Measurements from ENCODE around the gene LAMB1.
A peak's percentile ranks its signal among the peaks of the same experiment; 100 is the strongest.

Gene LAMB1

DNA sequence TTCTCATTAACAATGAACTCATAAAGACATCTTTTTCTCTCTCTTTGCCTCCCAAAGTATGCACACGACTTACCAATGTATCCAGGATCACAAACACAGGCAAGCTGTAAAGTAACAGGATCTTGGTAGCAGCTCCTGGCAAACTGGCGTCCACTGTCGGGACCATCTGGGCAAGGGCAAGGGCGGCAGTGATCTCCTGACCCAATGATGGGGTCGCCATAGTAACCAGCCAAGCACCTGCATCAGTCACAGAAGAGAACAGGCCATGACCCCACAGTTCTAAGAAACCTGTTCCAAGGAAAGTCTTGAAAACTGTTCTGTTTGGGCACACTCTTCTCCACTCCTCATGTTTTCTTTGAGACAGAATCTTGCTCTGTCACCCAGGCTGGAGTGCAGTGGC is 47.6 kb downstream of the LAMB1 start:
- Histone ChIP-seq H2AK5ac (ENCODE audit: low read length, severe bottlenecking) (no peak overlapping the region), H3K36me3 (ENCODE audit: control insufficient read depth in 1 of 2, insufficient read depth in 2 of 2, low read depth in 1 of 2, low read length in 2 of 2) (peaks cover 58 to 86% of the 10 kb centered on the region in 2 experiments), H3K27me3 (ENCODE audit: control insufficient read depth in 1 of 2, insufficient read depth in 1 of 2, low read length in 2 of 2) (no peaks in the 10 kb centered on the region), H2BK12ac (ENCODE audit: low read length in 2 of 2) (no peak overlapping the region), H3K79me1 (replicated peaks; ENCODE audit: low read length, poor library complexity, severe bottlenecking) (peaks cover 4% of the 10 kb centered on the region), H3K9me3 (ENCODE audit: control insufficient read depth, low read length) (no peaks in the 10 kb centered on the region), H2BK120ac (ENCODE audit: low read depth, low read length) (no peak overlapping the region), H2AFZ (ENCODE audit: low read depth, low read length) (no peak overlapping the region), H2BK15ac (ENCODE audit: low read depth, poor library complexity, severe bottlenecking) (no peak overlapping the region), H3K14ac (ENCODE audit: low read length in 2 of 2) (no peak overlapping the region), H3K23ac (ENCODE audit: low read length in 2 of 2) (no peak overlapping the region), H3K27ac (ENCODE audit: low read length, poor library complexity, severe bottlenecking) (peak overlapping the region; percentile 34), H3K4me3 (ENCODE audit: insufficient read depth in 1 of 2, low read depth in 1 of 2, low read length in 2 of 2) (no peak overlapping the region), H4K8ac (ENCODE audit: low read length) (peak overlapping the region; percentile 69), H3K18ac (ENCODE audit: low read depth in 1 of 2, low read length in 2 of 2) (no peak overlapping the region), H3K4me2 (ENCODE audit: low read length, poor library complexity, severe bottlenecking) (no peak overlapping the region), H3K9ac (ENCODE audit: low read length) (no peak overlapping the region), H2BK5ac (ENCODE audit: low read depth, low read length, poor library complexity, severe bottlenecking) (no peak overlapping the region), H3K4ac (ENCODE audit: low read depth in 1 of 2, low read length in 2 of 2) (no peak overlapping the region), H4K91ac (ENCODE audit: low read length) (no peak overlapping the region), H3K4me1 (ENCODE audit: control insufficient read depth, insufficient read depth, low read depth, low read length) (peaks cover 26% of the 10 kb centered on the region)
- no peak for DNase-seq
- WGBS, result 98% methylated on average over 5 of the region's 5 CpGs

DNA sequence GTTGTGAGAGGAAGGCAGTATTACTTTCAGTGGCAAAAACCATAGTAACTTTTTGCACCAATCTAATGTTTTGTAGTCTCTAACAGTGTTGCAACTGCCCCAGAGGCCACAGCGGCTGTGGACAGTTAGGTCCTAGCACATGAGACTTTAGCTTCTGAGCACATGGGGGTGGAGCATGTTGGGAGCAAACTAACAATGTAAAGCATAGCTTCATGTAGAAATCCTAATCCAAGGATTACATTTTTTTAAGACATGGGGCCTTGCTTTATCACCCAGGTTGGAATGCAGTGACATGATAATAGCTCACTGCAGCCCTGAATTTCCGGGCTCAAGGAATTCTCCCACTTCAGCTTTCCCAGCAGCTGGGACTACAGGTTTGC is 49.0 kb downstream of the LAMB1 start:
- Histone ChIP-seq H3K4ac (ENCODE audit: low read depth in 1 of 2, low read length in 2 of 2) (no peak overlapping the region), H3K4me3 (ENCODE audit: insufficient read depth in 1 of 2, low read depth in 1 of 2, low read length in 2 of 2) (no peak overlapping the region), H3K4me1 (ENCODE audit: control insufficient read depth, insufficient read depth, low read depth, low read length) (peaks cover 19% of the 10 kb centered on the region), H3K79me1 (replicated peaks; ENCODE audit: low read length, poor library complexity, severe bottlenecking) (peaks cover 4% of the 10 kb centered on the region), H3K18ac (ENCODE audit: low read depth in 1 of 2, low read length in 2 of 2) (no peak overlapping the region), H2BK12ac (ENCODE audit: low read length in 2 of 2) (no peak overlapping the region), H3K4me2 (ENCODE audit: low read length, poor library complexity, severe bottlenecking) (no peak overlapping the region), H4K8ac (ENCODE audit: low read length) (no peak overlapping the region), H3K27me3 (ENCODE audit: control insufficient read depth in 1 of 2, insufficient read depth in 1 of 2, low read length in 2 of 2) (no peaks in the 10 kb centered on the region), H3K27ac (ENCODE audit: low read length, poor library complexity, severe bottlenecking) (peak overlapping the region; percentile 46), H3K23ac (ENCODE audit: low read length in 2 of 2) (no peak overlapping the region), H3K36me3 (ENCODE audit: control insufficient read depth in 1 of 2, insufficient read depth in 2 of 2, low read depth in 1 of 2, low read length in 2 of 2) (peaks cover 46 to 74% of the 10 kb centered on the region in 2 experiments), H2AFZ (ENCODE audit: low read depth, low read length) (no peak overlapping the region), H3K14ac (ENCODE audit: low read length in 2 of 2) (no peak overlapping the region), H2BK5ac (ENCODE audit: low read depth, low read length, poor library complexity, severe bottlenecking) (no peak overlapping the region), H2AK5ac (ENCODE audit: low read length, severe bottlenecking) (no peak overlapping the region), H2BK15ac (ENCODE audit: low read depth, poor library complexity, severe bottlenecking) (no peak overlapping the region), H3K9me3 (ENCODE audit: control insufficient read depth, low read length) (no peaks in the 10 kb centered on the region), H4K91ac (ENCODE audit: low read length) (no peak overlapping the region), H3K9ac (ENCODE audit: low read length) (no peak overlapping the region), H2BK120ac (ENCODE audit: low read depth, low read length) (no peak overlapping the region)
- 58% methylated on average over 2 of the region's 2 CpGs for WGBS
- DNase-seq, result peak; percentile 75

DNA sequence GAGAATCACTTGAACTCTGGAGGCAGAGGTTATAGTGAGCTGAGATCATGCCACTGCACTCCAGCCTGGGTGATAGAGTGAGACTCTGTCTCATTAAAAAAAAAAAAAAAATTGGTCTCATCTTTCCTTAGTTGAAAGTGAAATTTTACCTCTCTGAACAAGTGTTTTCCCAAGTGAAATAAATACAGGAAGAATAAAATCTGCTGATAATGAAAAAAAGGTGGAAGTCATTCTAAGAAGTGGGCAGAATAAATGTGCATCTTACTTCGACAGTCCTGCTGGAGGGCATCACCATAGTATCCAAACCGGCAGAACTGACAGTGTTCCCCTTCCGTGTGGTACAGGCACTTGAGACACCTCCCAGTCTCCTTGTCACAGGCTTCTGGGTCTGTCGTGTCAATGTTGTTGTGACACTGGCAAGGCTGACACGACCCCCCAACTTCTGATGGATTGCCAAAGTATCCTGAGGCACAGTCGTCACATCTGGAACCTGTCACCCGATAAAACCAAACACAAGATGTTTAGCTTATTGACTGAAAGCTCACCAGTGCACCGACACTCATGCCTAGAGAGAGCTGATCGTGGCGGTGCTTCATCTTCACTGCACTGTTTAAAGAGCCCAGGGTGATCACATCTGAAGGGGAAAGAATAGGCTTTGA is 49.6 kb downstream of the LAMB1 start:
- DNase-seq, result no peak
- WGBS, result 40% methylated on average over 10 of the region's 10 CpGs

DNA sequence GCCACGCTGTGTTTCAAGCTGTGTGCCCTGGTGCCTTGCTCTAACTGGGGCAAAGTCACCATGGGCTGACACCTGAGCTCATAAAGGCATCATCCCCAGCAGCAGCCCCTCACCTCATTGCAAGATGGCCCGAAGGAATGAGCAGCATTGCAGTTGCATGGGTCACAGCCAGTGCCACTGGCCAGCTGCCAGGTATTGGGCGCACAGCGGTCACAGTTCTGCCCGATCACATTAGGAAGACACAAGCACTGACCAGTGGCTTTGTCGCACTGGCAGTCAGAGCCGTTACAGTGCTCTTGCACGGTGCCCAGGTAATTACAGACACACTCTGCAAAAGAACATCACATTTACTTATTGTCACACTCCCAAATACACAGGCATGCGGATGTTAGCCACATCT is 51.1 kb downstream of the LAMB1 start:
- no peak for DNase-seq
- H2BK120ac ChIP-seq (ENCODE audit: low read depth, low read length), result no peak overlapping the region

More for the DNA sequence above, 49.6 kb downstream of the LAMB1 start:
- Histone ChIP-seq H3K18ac (ENCODE audit: low read depth in 1 of 2, low read length in 2 of 2) (peak overlapping the region in 1 of 2 experiments; percentile 5), H3K27ac (ENCODE audit: low read length, poor library complexity, severe bottlenecking) (peak overlapping the region; percentile 46), H3K36me3 (ENCODE audit: control insufficient read depth in 1 of 2, insufficient read depth in 2 of 2, low read depth in 1 of 2, low read length in 2 of 2) (peaks cover 46 to 77% of the 10 kb centered on the region in 2 experiments), H2BK120ac (ENCODE audit: low read depth, low read length) (no peak overlapping the region), H2AFZ (ENCODE audit: low read depth, low read length) (no peak overlapping the region), H3K4me1 (ENCODE audit: control insufficient read depth, insufficient read depth, low read depth, low read length) (peaks cover 20% of the 10 kb centered on the region), H3K4ac (ENCODE audit: low read depth in 1 of 2, low read length in 2 of 2) (peak overlapping the region in 1 of 2 experiments; percentile 20), H3K9ac (ENCODE audit: low read length) (no peak overlapping the region), H3K27me3 (ENCODE audit: control insufficient read depth in 1 of 2, insufficient read depth in 1 of 2, low read length in 2 of 2) (no peaks in the 10 kb centered on the region), H3K9me3 (ENCODE audit: control insufficient read depth, low read length) (no peaks in the 10 kb centered on the region), H3K79me1 (replicated peaks; ENCODE audit: low read length, poor library complexity, severe bottlenecking) (peaks cover 4% of the 10 kb centered on the region), H3K23ac (ENCODE audit: low read length in 2 of 2) (no peak overlapping the region), H2BK12ac (ENCODE audit: low read length in 2 of 2) (no peak overlapping the region), H4K8ac (ENCODE audit: low read length) (peak overlapping the region; percentile 3), H3K4me3 (ENCODE audit: insufficient read depth in 1 of 2, low read depth in 1 of 2, low read length in 2 of 2) (no peak overlapping the region), H2BK15ac (ENCODE audit: low read depth, poor library complexity, severe bottlenecking) (no peak overlapping the region), H2BK5ac (ENCODE audit: low read depth, low read length, poor library complexity, severe bottlenecking) (no peak overlapping the region), H3K4me2 (ENCODE audit: low read length, poor library complexity, severe bottlenecking) (no peak overlapping the region), H4K91ac (ENCODE audit: low read length) (no peak overlapping the region), H3K14ac (ENCODE audit: low read length in 2 of 2) (no peak overlapping the region), H2AK5ac (ENCODE audit: low read length, severe bottlenecking) (peak overlapping the region; percentile 38)

More for the DNA sequence above, 51.1 kb downstream of the LAMB1 start:
- Histone ChIP-seq H3K9me3 (ENCODE audit: control insufficient read depth, low read length) (no peaks in the 10 kb centered on the region), H3K27me3 (ENCODE audit: control insufficient read depth in 1 of 2, insufficient read depth in 1 of 2, low read length in 2 of 2) (no peaks in the 10 kb centered on the region), H2BK12ac (ENCODE audit: low read length in 2 of 2) (peak overlapping the region in 1 of 2 experiments; percentile 49), H3K9ac (ENCODE audit: low read length) (no peak overlapping the region), H4K91ac (ENCODE audit: low read length) (peak overlapping the region; percentile 79), H2BK5ac (ENCODE audit: low read depth, low read length, poor library complexity, severe bottlenecking) (peak overlapping the region; percentile 8), H3K27ac (ENCODE audit: low read length, poor library complexity, severe bottlenecking) (peak overlapping the region; percentile 67), H3K4ac (ENCODE audit: low read depth in 1 of 2, low read length in 2 of 2) (peak overlapping the region; percentile 2 to 39), H2AK5ac (ENCODE audit: low read length, severe bottlenecking) (no peak overlapping the region), H3K14ac (ENCODE audit: low read length in 2 of 2) (no peak overlapping the region), H3K23ac (ENCODE audit: low read length in 2 of 2) (no peak overlapping the region), H3K4me3 (ENCODE audit: insufficient read depth in 1 of 2, low read depth in 1 of 2, low read length in 2 of 2) (no peak overlapping the region), H3K4me1 (ENCODE audit: control insufficient read depth, insufficient read depth, low read depth, low read length) (peaks cover 24% of the 10 kb centered on the region), H3K36me3 (ENCODE audit: control insufficient read depth in 1 of 2, insufficient read depth in 2 of 2, low read depth in 1 of 2, low read length in 2 of 2) (peaks cover 52 to 82% of the 10 kb centered on the region in 2 experiments), H2AFZ (ENCODE audit: low read depth, low read length) (no peak overlapping the region), H4K8ac (ENCODE audit: low read length) (peak overlapping the region; percentile 29), H3K18ac (ENCODE audit: low read depth in 1 of 2, low read length in 2 of 2) (peak overlapping the region; percentile 65 to 70), H3K4me2 (ENCODE audit: low read length, poor library complexity, severe bottlenecking) (no peak overlapping the region), H2BK15ac (ENCODE audit: low read depth, poor library complexity, severe bottlenecking) (no peak overlapping the region), H3K79me1 (replicated peaks; ENCODE audit: low read length, poor library complexity, severe bottlenecking) (peaks cover 4% of the 10 kb centered on the region)
- WGBS, result 77% methylated on average over 8 of the region's 9 CpGs
